ENCODE measurements around the gene AMIGO2.

The AMIGO2 gene

GRCh38 chr12:47032644-47033043, 47.1 kb downstream of the AMIGO2 start:
- peak in 1 of 2 donors; percentile 56 for DNase-seq

DNA sequence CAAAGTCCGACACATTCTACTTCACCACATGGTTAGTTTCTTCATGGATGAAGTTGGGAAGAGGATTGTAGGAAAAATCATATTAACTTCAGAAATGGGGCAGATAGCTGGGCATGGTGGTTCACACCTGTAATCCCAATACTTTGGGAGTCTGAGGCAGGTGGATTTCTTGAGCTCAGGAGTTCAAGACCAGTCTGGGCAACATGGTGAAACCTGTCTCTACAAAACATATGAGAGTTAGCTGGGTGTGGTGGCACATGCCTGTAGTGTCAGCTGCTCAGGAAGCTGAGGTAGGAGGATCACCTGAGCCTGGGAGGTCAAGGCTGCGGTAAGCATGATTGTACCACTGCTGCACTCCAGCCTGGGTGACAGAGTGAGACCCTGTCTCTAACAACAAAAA, 49.9 kb downstream of the AMIGO2 start:
- no peak for DNase-seq

DNA sequence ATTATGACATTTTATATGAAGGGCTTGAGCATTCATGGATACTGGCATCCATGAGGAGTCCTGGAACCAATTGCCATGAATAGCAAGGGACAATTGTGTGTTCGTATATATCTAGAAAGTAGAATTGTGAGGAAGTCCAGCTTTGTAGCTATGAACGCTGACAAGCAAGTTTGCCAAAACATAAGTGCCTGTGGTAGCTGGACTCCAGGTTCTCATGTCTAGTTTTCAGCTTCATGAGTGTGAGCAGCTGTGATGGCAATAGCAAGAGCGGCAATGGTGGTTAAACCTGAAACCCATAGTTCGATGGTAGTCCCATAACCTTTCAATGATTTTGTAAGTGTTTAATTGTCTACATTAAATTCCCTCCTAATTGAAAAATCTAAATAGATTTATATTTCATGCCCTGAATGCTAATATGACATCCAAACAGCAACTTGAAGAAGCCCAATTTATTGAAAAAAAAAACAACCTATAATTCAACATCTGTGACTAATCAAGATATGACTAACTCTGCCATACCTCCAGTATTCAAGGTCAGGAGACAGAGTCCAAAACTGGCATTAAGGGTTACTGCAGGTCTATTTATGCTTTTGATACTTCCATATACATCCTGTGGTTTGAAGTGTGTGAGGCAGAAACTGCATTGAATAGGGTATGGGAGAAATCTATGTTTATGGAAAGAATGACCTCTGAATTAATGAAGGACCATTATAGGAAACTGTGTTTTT, 50.6 kb downstream of the AMIGO2 start:
- DNase-seq: no peak

DNA sequence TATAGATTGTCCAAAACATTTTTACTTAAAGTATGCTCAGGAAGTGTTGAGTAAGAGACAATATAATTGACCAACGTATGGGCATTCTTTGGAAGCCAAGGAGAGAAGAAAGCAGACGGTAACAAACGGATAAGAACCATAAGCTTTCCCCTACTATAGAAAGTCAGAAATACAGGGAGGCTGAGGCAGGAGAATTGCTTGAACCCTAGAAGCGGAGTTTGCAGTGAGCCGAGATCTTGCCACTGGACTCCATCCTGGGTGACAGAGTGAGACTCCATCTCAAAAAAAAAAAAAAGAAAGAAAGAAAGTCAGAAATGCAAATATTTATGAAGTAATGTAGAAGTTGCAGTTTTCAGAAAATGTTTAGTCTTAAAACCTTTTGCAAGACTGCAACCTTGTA, 51.6 kb downstream of the AMIGO2 start:
- DNase-seq: no peak
